ENCODE data around the gene RASAL3. TPM values are rescaled to one million over a fixed set of nuclear protein-coding genes. Genes with fewer than 3 reads are reported as not detected.

Gene RASAL3
- total RNA-seq, 1 experiment from 2014 or later: 0.10 TPM

- Histone ChIP-seq H3K9me3 (ENCODE audit: control insufficient read depth, insufficient read depth, low read depth, low read length) (no peaks in the 10 kb centered on the region), H3K27ac (ENCODE audit: low read length) (no peak within 1 kb of the TSS), H3K4me1 (ENCODE audit: control insufficient read depth, insufficient read depth, low read length) (no peaks in the 10 kb centered on the region), H3K27me3 (ENCODE audit: control insufficient read depth, insufficient read depth, low read length) (no peaks in the 10 kb centered on the region; the same call in 1 of the 2 replicates), H3K36me3 (ENCODE audit: control insufficient read depth, insufficient read depth, low read length) (no peaks in the 10 kb centered on the region), H3K4me3 (ENCODE audit: low read depth in 2 of 2, low read length in 2 of 2) (peak within 1 kb of the TSS; percentile 17 to 32; a peak in 3 of 4 replicates)
- DNase-seq (ENCODE audit: low read depth, low spot score) (no peak), ATAC-seq (peak; percentile 65; the same call in 1 of the 2 replicates)
- no TSS peak for BruUV-seq (replicated peaks)
- TF ChIP-seq, protein P1, sequence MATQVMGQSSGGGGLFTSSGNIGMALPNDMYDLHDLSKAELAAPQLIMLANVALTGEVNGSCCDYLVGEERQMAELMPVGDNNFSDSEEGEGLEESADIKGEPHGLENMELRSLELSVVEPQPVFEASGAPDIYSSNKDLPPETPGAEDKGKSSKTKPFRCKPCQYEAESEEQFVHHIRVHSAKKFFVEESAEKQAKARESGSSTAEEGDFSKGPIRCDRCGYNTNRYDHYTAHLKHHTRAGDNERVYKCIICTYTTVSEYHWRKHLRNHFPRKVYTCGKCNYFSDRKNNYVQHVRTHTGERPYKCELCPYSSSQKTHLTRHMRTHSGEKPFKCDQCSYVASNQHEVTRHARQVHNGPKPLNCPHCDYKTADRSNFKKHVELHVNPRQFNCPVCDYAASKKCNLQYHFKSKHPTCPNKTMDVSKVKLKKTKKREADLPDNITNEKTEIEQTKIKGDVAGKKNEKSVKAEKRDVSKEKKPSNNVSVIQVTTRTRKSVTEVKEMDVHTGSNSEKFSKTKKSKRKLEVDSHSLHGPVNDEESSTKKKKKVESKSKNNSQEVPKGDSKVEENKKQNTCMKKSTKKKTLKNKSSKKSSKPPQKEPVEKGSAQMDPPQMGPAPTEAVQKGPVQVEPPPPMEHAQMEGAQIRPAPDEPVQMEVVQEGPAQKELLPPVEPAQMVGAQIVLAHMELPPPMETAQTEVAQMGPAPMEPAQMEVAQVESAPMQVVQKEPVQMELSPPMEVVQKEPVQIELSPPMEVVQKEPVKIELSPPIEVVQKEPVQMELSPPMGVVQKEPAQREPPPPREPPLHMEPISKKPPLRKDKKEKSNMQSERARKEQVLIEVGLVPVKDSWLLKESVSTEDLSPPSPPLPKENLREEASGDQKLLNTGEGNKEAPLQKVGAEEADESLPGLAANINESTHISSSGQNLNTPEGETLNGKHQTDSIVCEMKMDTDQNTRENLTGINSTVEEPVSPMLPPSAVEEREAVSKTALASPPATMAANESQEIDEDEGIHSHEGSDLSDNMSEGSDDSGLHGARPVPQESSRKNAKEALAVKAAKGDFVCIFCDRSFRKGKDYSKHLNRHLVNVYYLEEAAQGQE (IDR thresholded peaks at IDR 0.05; ENCODE audit: insufficient read depth in 1 of 2, low read depth in 2 of 2, low read length in 1 of 2): no peak
- no peak for TF ChIP-seq POLR2AphosphoS5 (IDR thresholded peaks at IDR 0.05; ENCODE audit: low read depth, low read length)
- TF ChIP-seq TCF7L2 (IDR thresholded peaks at IDR 0.05; ENCODE audit: low read depth, low read length): no peak
- TF ChIP-seq SIN3A (IDR thresholded peaks at IDR 0.05; ENCODE audit: borderline replicate concordance, insufficient read depth, low read depth, low read length): no peak
- no peak for TF ChIP-seq CTCF (IDR thresholded peaks at IDR 0.05)
- intact Hi-C loops (cut with micrococcal nuclease; ENCODE audit: unreplicated experiment): no loop called here
- in situ Hi-C loops (cut with HindIII; ENCODE audit: low pct_unique_long_range_greater_than_20kb, low sequenced_read_pairs): no loop called here
- ChIA-PET CTCF (no interaction called here), POLR2A (no interaction called here)
Measured at GRCh38 chr19:15508035-15508710, 43.8 kb upstream of the RASAL3 start, which contains the start of gene CYP4F22. TSS of gene CYP4F22 (plus strand) at chr19:15508525. CDS start at chr19:15525337, 16,812 bp downstream.

- in situ Hi-C loops (cut with HindIII; ENCODE audit: low pct_unique_long_range_greater_than_20kb, low sequenced_read_pairs): no loop called here
- Histone ChIP-seq H3K4me3 (ENCODE audit: low read depth in 2 of 2, low read length in 2 of 2) (no peak overlapping the region), H3K9me3 (ENCODE audit: control insufficient read depth, insufficient read depth, low read depth, low read length) (no peaks in the 10 kb centered on the region), H3K27me3 (ENCODE audit: control insufficient read depth, insufficient read depth, low read length) (no peaks in the 10 kb centered on the region; the same call in 1 of the 2 replicates), H3K36me3 (ENCODE audit: control insufficient read depth, insufficient read depth, low read length) (no peaks in the 10 kb centered on the region), H3K4me1 (ENCODE audit: control insufficient read depth, insufficient read depth, low read length) (no peaks in the 10 kb centered on the region), H3K27ac (ENCODE audit: low read length) (no peak overlapping the region)
- BruUV-seq (replicated peaks): no TSS peak
- ATAC-seq (no peak), DNase-seq (ENCODE audit: low read depth, low spot score) (no peak)
- CTCF ChIA-PET: no interaction called here
- POLR2A ChIA-PET: interaction anchor here (0.6 kb wide), 1 partner anchor 32 kb away, joined by 3 read pairs; no protein-coding TSS in a partner anchor
- intact Hi-C loops (cut with micrococcal nuclease; ENCODE audit: unreplicated experiment): no loop called here
- TF ChIP-seq TCF7L2 (IDR thresholded peaks at IDR 0.05; ENCODE audit: low read depth, low read length) (no peak), POLR2AphosphoS5 (IDR thresholded peaks at IDR 0.05; ENCODE audit: low read depth, low read length) (no peak), CTCF (IDR thresholded peaks at IDR 0.05) (no peak), SIN3A (IDR thresholded peaks at IDR 0.05; ENCODE audit: borderline replicate concordance, insufficient read depth, low read depth, low read length) (no peak)
- TF ChIP-seq, protein P1 (IDR thresholded peaks at IDR 0.05; ENCODE audit: insufficient read depth in 1 of 2, low read depth in 2 of 2, low read length in 1 of 2): no peak
Measured at GRCh38 chr19:15507068-15508034, 43.0 kb upstream of the RASAL3 start.

Data from Panc1 (cell line).